ENCODE measurements around the gene ANKH.

- no peak for TF ChIP-seq ZNF12 (CRISPR knock-in tag; IDR thresholded peaks at IDR 0.05)
- TF ChIP-seq ZC3H4 (CRISPR knock-in tag; IDR thresholded peaks at IDR 0.05; ENCODE audit: borderline replicate concordance), result no peak
- TF ChIP-seq SP5 (CRISPR knock-in tag; IDR thresholded peaks at IDR 0.05; ENCODE audit: borderline replicate concordance, low read depth), result no peak
- TF ChIP-seq POLR2A (IDR thresholded peaks at IDR 0.05; ENCODE audit: insufficient read depth in 1 of 2, low read depth in 2 of 2, low read length in 2 of 2), result no peak
- no peak for TF ChIP-seq ZBTB14 (CRISPR knock-in tag; IDR thresholded peaks at IDR 0.05)
- TF ChIP-seq XBP1 (CRISPR knock-in tag; IDR thresholded peaks at IDR 0.05), result no peak
- no peak for TF ChIP-seq ZFP36L1 (CRISPR knock-in tag; IDR thresholded peaks at IDR 0.05)
Observed at GRCh38 chr5:14722923-14723322, 148.7 kb downstream of the ANKH start.
